HG03575 (cell line): ENCODE data around the gene HHIPL1.

Experiments
- ATAC-seq: cut with Tn5 transposase; IDR thresholded peaks from one replicate; pipeline ENCODE4 v1.9.1; 2021; ENCODE audit not compliant: unreplicated experiment, insufficient number of reproducible peaks, low FRiP score; ENCODE audit errors: extremely low read depth

Gene HHIPL1

DNA sequence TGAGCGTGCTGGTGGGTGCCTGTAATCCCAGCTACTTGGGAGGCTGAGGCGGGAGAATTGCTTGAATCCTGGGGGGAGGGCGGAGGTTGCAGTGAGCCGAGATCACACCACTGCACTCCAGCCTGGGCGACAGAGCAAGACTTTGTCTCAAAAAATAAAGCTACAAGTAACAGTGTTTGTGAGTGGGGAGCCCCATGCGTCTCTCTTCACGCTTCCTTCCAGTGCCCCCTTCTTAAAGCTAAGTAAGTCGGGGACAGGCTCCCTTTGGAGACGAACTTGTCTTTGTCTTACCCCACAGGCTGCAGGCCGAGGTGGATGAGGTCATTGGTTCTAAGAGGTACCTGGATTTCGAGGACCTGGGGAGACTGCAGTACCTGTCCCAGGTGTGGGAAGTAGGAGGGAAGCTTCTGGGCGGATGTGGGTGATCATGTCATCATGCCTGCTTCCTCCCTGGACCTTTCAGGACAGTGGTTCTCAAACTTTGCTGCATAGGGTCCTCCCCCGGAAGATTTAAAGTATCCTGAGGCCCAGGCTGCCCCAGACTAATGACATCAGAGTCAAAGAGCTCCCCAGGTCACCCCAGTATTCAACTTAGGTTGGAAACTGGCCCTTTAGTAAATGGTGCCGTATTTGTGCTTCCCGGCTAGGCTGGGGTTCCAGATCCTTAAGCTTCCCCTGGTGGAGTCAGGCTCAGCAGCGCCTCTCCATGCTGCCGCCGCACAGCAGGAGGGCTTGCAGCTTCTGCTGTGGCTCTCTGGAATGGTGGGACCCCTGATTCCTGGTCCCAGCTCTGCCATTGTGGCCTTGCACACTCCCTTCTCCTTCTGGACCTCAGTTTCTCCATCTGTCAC, 76.2 kb downstream of the HHIPL1 start:
- ATAC-seq = no peak

GRCh38 chr14:99721792-99722516, 77.0 kb downstream of the HHIPL1 start:
- ATAC-seq = no peak

- no peak for ATAC-seq
These were observed 77.8 kb downstream of the HHIPL1 start for GRCh38 chr14:99722741-99723140.

DNA sequence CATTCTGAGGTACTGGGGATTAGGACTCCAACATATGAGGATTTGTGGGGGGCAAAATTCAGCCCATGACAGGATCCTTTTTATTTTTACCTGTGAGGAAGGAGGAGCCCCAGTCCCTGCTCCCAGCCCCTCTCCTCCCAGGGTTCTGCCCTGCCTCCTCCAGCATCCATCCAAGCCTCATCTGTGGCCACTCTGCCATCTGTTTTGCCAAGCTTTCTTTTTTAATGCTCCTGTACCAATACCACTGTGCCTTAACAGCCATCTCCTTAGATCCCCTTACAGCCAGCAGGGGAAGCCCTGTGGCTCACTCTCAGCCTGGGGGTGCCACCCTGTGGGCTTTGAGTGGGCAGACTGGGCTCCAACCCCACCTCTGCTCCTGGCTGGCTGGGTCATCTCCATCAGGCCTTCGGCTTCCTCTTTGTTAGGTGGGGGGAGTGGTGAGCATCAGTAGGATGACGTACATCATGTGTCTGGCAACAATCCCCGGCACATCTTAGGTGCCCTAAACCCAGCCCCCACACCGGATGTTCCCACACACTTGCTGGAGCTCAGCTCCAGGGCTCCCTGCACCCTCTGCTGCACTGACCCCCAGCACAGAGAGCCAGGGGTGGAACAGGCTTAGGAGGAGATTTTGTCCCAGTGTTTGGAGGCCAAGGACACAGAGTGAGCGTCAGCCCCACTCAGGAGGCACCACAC, 79.4 kb downstream of the HHIPL1 start:
- ATAC-seq = no peak

GRCh38 chr14:99724939-99725773, 80.2 kb downstream of the HHIPL1 start:
- no peak for ATAC-seq

- no peak for ATAC-seq
These were observed 81.0 kb downstream of the HHIPL1 start for GRCh38 chr14:99725774-99726537.

DNA sequence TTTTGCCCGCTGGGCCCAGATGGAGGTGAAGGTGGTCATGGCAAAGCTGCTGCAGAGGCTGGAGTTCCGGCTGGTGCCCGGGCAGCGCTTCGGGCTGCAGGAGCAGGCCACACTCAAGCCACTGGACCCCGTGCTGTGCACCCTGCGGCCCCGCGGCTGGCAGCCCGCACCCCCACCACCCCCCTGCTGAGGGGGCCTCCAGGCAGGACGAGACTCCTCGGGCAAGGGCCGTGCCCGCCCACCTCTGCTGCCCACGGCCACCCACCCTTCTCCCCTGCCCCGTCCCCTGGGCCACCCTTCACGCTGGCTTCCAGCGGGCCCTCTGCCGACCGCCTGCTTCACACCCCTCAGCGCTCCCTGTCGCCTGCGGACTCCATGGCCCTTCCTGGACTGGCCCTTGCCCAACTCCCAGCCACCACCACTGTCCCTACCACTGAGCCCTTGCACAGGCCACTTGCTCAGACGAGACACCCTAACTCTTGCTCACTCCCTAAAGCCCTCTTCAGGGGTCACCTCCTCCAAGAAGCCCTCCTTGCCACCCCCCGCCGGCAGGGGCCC, 81.7 kb downstream of the HHIPL1 start:
- ATAC-seq = no peak

DNA sequence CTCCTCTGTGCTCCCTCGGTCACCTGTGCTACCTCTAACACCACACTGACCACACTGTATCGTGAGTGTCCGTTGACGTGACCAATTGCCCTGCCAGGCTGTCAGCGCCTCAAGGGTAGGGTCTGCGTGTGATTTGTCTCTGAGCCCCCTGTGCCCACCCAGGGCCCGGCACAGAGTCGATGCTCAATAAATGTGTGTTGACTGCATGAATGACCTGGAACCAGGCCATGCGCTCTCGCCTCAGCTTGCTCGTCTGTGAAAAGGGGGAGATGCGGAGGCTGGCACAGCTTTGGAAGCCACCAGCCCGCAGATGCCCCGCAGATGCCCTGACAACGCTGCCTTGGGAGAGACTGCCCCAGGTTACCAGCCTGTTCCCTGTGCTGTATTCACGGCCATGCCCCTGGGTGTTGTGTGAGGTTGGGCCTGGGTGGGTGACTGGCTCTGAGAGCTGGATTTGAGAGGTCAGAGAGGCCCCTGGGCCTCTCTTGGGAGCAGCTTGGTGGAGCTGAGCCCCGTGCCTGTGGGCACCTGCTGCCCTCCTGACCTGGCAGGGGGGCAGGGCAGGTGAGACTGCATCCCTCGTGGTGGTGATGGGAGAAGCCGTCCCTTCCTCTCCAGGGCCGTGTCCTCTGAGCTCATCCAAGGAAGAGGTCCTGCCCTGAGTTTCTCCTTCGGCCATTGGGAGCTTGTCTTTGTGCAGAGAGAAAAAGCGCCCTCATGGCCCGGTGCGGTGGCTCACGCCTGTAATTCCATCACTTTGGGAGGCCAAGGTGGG, 82.4 kb downstream of the HHIPL1 start:
- no peak for ATAC-seq

- ATAC-seq = no peak
These were observed 83.4 kb downstream of the HHIPL1 start for GRCh38 chr14:99728231-99728920.

DNA sequence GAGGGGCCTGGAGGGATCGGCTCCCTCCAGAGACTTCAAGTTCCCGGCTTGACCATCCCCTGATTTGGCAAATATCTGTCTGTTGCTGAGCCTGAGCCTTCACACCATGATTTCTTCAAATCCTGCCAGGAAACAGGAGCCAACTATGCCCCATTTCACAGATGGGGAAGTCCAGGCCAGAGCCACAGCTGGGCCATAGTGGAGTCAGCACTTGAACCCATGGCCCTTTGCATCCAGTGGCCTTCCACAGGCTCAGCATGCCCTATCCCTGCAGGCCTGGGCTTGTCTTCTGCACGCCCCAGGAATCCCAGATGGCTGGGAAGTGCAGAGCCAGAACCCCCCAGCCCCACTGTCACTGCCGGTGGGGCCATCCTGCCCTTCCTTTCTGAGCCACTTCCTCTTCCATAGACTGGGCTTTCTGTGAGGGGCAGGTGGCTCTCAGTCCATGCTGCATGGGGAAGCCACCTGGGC, 84.1 kb downstream of the HHIPL1 start:
- ATAC-seq = no peak
